BJ (cell line): ENCODE measurements around the gene SPTLC3. TPM values are rescaled to one million over a fixed set of nuclear protein-coding genes. Genes with fewer than 3 reads are reported as not detected.
A peak's percentile ranks its signal among the peaks of the same experiment; 100 is the strongest.

ENCODE experiments used
- CTCF ChIA-PET: fragments of 350-600 bp; formaldehyde crosslinking; extraction: SDS; loops from one replicate; lab custom pipeline; 2021; ENCODE audit warnings: antibody characterized with exemption, inconsistent platforms; lab: Yijun Ruan, JAX
- POLR2A ChIA-PET: fragments of 300-600 bp; sonication (Branson Sonifier 250); formaldehyde crosslinking; extraction: SDS; loops from one replicate; lab custom pipeline; 2021; ENCODE audit warnings: antibody characterized with exemption; lab: Charles Lee
- DNase-seq: peaks from one replicate; pipeline ENCODE4 v3.0.0-alpha.2; 2011; ENCODE audit warnings: low read depth
- H3K27me3 ChIP-seq: 2 replicates; pipeline ENCODE4 v1.6.0; 2011; ENCODE audit warnings: low read length; ENCODE audit not compliant: control insufficient read depth, insufficient read depth
- H3K36me3 ChIP-seq: 2 replicates; pipeline ENCODE4 v1.5.1; 2011; ENCODE audit warnings: low read length; ENCODE audit not compliant: control insufficient read depth, insufficient read depth
- H3K4me3 ChIP-seq: 2 replicates; pipeline ENCODE4 v1.5.1; 2011; ENCODE audit warnings: low read depth, mild to moderate bottlenecking, control low read depth, low read length
- polyA plus RNA-seq: library from polyadenylated mRNA; depleted of rRNA; stranded (reverse); fragments of >200 nt; gene quantifications from 2 replicates; pipeline ENCODE4 v1.2.3, GENCODE V29; 2011
- TF ChIP-seq, protein P1 (sequence below): IDR thresholded peaks from 2 replicates; pipeline ENCODE4 v1.5.1; 2011; ENCODE audit warnings: low read depth, mild to moderate bottlenecking, control low read depth, inconsistent platforms, low read length, moderate library complexity; ENCODE audit not compliant: insufficient read depth

SPTLC3 gene
- polyA plus RNA-seq, 1 experiment: 0.27 TPM

DNA sequence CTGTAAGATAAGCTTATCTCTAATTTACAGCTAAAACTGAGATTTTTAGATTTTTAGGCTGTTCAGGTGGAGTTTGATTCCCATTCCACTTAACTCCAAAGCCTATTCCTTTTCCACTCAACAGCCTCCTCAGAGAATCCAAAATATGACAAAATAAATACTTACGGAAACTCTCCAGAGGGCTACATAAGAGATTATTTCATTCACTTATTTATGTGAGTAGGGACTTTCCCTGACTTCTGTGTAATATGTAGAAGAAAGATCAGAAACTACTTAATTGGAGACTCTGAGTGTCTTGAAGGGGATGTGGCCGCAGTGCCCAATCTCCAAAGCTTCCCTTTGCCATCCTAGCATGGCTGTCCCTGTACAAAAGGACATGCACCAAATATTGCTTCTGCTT lies 140.2 kb downstream of the SPTLC3 start:
- no peaks in the 10 kb centered on the region for H3K27me3 ChIP-seq
- ChIA-PET POLR2A (no interaction called here), CTCF (interaction anchor here (1.3 kb wide), 1 partner anchor 623 kb away, joined by 3 read pairs; no protein-coding TSS in a partner anchor)
- no peak overlapping the region for H3K4me3 ChIP-seq
- no peak for DNase-seq
- TF ChIP-seq, protein P1, sequence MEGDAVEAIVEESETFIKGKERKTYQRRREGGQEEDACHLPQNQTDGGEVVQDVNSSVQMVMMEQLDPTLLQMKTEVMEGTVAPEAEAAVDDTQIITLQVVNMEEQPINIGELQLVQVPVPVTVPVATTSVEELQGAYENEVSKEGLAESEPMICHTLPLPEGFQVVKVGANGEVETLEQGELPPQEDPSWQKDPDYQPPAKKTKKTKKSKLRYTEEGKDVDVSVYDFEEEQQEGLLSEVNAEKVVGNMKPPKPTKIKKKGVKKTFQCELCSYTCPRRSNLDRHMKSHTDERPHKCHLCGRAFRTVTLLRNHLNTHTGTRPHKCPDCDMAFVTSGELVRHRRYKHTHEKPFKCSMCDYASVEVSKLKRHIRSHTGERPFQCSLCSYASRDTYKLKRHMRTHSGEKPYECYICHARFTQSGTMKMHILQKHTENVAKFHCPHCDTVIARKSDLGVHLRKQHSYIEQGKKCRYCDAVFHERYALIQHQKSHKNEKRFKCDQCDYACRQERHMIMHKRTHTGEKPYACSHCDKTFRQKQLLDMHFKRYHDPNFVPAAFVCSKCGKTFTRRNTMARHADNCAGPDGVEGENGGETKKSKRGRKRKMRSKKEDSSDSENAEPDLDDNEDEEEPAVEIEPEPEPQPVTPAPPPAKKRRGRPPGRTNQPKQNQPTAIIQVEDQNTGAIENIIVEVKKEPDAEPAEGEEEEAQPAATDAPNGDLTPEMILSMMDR: no peak
- no peaks in the 10 kb centered on the region for H3K36me3 ChIP-seq

DNA sequence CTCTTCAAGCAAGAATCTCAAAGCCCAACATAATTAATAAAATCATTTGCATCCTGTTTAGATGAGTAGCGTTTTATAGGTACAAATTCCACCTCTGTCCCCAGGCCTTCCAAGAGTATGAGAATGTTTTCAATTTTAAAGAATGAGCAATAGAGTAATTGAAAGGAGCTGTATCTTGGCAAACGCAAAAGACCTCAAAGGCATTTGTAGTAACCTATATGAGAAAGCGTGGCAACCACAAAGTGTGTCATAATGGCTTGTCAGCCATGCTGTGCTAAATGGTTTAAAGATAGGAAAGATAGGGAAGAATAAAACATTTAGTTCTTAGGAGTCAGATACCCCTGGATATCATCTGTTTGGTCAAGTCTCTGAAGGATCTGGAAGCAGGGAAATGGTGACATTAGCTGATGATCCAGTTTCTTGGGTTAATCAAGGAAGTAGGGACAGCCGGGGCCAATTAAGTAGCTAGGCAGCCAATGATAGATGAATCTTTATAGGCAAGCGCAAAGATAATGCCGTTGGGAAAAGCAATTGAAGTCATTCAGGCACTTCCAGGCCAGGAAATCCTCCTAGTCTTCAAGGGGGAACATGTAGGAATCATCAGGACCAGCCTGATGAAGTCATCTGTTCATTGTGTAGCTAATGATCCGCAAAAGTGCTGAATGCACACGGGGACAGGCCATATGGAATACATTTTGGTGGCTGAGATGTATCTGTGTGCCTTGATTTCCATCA lies 140.8 kb downstream of the SPTLC3 start:
- POLR2A ChIA-PET: no interaction called here
- H3K4me3 ChIP-seq: no peak overlapping the region
- CTCF ChIA-PET: interaction anchor here (0.7 to 1.3 kb wide), 2 partner anchors 11 to 622 kb away, joined by 3 read pairs; no protein-coding TSS in a partner anchor
- H3K27me3 ChIP-seq: no peaks in the 10 kb centered on the region
- TF ChIP-seq, protein P1: no peak
- H3K36me3 ChIP-seq: no peaks in the 10 kb centered on the region
- DNase-seq: peak; percentile 9

DNA sequence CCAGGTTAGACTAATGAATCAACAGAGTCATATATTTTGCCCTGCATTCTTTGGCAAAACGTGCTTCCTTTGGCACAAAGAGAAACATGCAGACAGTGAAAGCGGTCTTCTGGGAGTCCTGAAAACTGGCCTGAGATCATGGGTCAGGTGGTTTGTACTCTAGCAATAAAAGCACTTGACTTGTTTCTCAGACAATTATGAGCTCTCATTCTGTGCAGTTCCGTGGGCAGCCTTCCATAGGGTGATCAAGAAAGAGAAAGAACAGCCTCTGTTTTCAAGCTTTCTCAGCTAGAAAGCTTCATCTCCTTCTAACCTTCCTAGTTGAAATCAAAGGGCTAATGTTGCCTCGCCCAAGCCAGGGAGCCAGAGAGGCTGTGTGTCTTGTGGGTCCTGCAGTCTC lies 149.6 kb downstream of the SPTLC3 start:
- POLR2A ChIA-PET: no interaction called here
- DNase-seq: no peak

DNA sequence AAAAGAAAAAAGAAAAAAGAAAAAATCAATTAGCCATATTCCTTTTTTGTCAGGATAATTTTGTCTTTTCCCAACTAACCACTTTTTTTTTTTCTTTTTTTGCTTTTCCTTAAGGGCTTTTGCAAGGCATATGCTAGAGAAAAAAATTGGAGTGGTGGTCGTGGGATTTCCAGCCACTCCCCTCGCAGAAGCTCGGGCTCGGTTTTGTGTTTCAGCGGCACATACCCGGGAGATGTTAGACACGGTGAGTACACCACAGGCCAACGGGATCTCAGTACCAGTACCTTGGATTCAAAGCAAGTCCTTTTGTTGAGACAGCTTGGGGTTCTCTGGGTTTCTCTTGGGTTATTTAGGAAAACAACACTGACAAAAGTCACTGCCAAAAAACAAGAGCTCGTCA lies 151.1 kb downstream of the SPTLC3 start:
- DNase-seq: no peak
- Histone ChIP-seq H3K4me3 (no peak overlapping the region), H3K27me3 (no peaks in the 10 kb centered on the region), H3K36me3 (no peaks in the 10 kb centered on the region)
- TF ChIP-seq, protein P1: no peak
- ChIA-PET POLR2A (no interaction called here), CTCF (no interaction called here)

More for the DNA sequence above, 149.6 kb downstream of the SPTLC3 start:
- TF ChIP-seq, protein P1: no peak
- CTCF ChIA-PET: interaction anchor here (0.9 kb wide), 1 partner anchor 103 kb away, joined by 3 read pairs; no protein-coding TSS in a partner anchor
- no peaks in the 10 kb centered on the region for H3K27me3 ChIP-seq
- H3K4me3 ChIP-seq: no peak overlapping the region
- no peaks in the 10 kb centered on the region for H3K36me3 ChIP-seq

DNA sequence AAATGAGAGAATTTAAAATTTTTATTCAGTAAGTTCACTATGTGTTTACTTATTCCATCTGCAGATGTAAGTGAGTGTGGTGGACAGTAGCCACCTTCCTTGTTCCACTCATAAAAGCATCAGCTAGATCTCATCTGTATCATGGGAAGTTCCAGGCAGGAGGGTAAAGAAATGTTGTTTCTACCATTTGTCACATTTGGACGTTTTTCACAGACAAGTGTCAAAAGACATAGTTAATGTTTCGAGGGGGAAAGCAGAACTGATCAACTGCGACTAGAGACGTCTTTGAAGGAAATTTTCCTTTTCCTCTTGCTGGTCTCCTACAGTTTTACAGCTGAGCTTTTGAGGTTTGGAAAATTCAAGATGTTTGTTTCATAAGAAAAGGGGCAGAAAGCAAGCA lies 156.4 kb downstream of the SPTLC3 start:
- Histone ChIP-seq H3K36me3 (no peaks in the 10 kb centered on the region), H3K4me3 (no peak overlapping the region), H3K27me3 (no peaks in the 10 kb centered on the region)
- POLR2A ChIA-PET: no interaction called here
- TF ChIP-seq, protein P1: no peak
- CTCF ChIA-PET: no interaction called here
- no peak for DNase-seq
